PC-3 (cell line): ENCODE measurements around the gene GRK2. TPM values are rescaled to one million over a fixed set of nuclear protein-coding genes. Genes with fewer than 3 reads are reported as not detected.
A peak's percentile ranks its signal among the peaks of the same experiment; 100 is the strongest.

Experiments used
- ATAC-seq: fragments of 200-7000 bp; cut with Tn5 transposase; 2 replicates; pipeline ENCODE4 v1.9.1; 2020; ENCODE audit warnings: mild to moderate bottlenecking, moderate library complexity
- BruUV-seq: library from RNA; stranded (reverse); fragments of 400-500 nt; replicated peaks from 2 replicates; lab custom pipeline; 2021; lab: Mats Ljungman, UMichigan
- CTCF ChIA-PET: fragments of 300-600 bp; sonication (Branson Sonifier 250); formaldehyde crosslinking; loops from one replicate; lab custom pipeline; 2022; ENCODE audit warnings: antibody characterized with exemption; lab: Charles Lee
- POLR2A ChIA-PET: fragments of 300-600 bp; sonication (Branson Sonifier 250); formaldehyde crosslinking; loops from one replicate; lab custom pipeline; 2022; ENCODE audit warnings: antibody characterized with exemption; ENCODE audit not compliant: unreplicated experiment; lab: Charles Lee
- DNase-seq: peaks from one replicate; pipeline ENCODE4 v3.0.0-alpha.2; 2015
- H2AFZ ChIP-seq: fragments of 300-600 bp; sonication (generic); 2 replicates; pipeline ENCODE4 v1.6.0; 2016; ENCODE audit warnings: antibody characterized with exemption, low read length
- H3F3A ChIP-seq: fragments of 300-600 bp; sonication (generic); one replicate; pipeline ENCODE4 v1.6.0; 2017; ENCODE audit warnings: antibody characterized with exemption, low read length, control low read depth, mild to moderate bottlenecking; ENCODE audit not compliant: unreplicated experiment
- H3K27ac ChIP-seq: fragments of 300-600 bp; sonication (generic); 2 replicates; pipeline ENCODE4 v1.5.1; 2016; ENCODE audit warnings: mild to moderate bottlenecking, low read length
- H3K27me3 ChIP-seq: fragments of 300-600 bp; sonication (generic); 2 replicates; pipeline ENCODE4 v1.6.1; 2016; ENCODE audit warnings: low read length, mixed read lengths
- H3K36me3 ChIP-seq: fragments of 300-600 bp; sonication (generic); 2 replicates; pipeline ENCODE4 v1.6.1; 2016; ENCODE audit warnings: low read depth, mixed run types, low read length, mixed read lengths
- H3K4me1 ChIP-seq: fragments of 300-600 bp; sonication (generic); 2 replicates; pipeline ENCODE4 v1.5.1; 2016; ENCODE audit warnings: low read length; ENCODE audit not compliant: insufficient read depth
- H3K4me2 ChIP-seq: fragments of 300-600 bp; sonication (generic); 2 replicates; pipeline ENCODE4 v1.6.0; 2016; ENCODE audit warnings: low read length
- H3K4me3 ChIP-seq: fragments of 300-600 bp; sonication (generic); 2 replicates; pipeline ENCODE4 v1.5.1; 2016; ENCODE audit warnings: mild to moderate bottlenecking, low read length, mixed read lengths
- H3K79me2 ChIP-seq: fragments of 300-600 bp; sonication (generic); 2 replicates; pipeline ENCODE4 v1.6.1; 2017; ENCODE audit warnings: low read length, mixed read lengths
- H3K9ac ChIP-seq: fragments of 300-600 bp; sonication (generic); 2 replicates; pipeline ENCODE4 v1.6.0; 2016; ENCODE audit warnings: mild to moderate bottlenecking, low read length
- H3K9me2 ChIP-seq: fragments of 300-600 bp; sonication (generic); replicated peaks from 2 replicates; pipeline ENCODE4 v1.6.1; 2016; ENCODE audit warnings: mixed run types, low read length, mixed read lengths
- H3K9me3 ChIP-seq: fragments of 300-600 bp; sonication (generic); 2 replicates; pipeline ENCODE4 v1.6.1; 2016; ENCODE audit warnings: low read length, mixed read lengths
- H4K20me1 ChIP-seq: fragments of 300-600 bp; sonication (generic); 2 replicates; pipeline ENCODE4 v1.6.1; 2016; ENCODE audit warnings: low read length, mixed read lengths
- EZH2 ChIP-seq: fragments of 300-600 bp; sonication (generic); IDR thresholded peaks from one replicate; pipeline ENCODE4 v1.6.1; 2017; ENCODE audit warnings: antibody characterized with exemption, mild to moderate bottlenecking, low read length; ENCODE audit not compliant: unreplicated experiment
- EZH2phosphoT487 ChIP-seq: fragments of 300-600 bp; sonication (generic); IDR thresholded peaks from 2 replicates; pipeline ENCODE4 v1.6.1; 2018; ENCODE audit warnings: mild to moderate bottlenecking, antibody characterized with exemption, low read length, borderline replicate concordance
- intact Hi-C: fragments of 100-400 bp; cut with micrococcal nuclease; formaldehyde crosslinking; loops from 2 replicates; pipeline ENCODE4 v1.9.0; 2023
- total RNA-seq: library from RNA; depleted of rRNA; stranded (reverse); fragments of >200 nt; gene quantifications from 2 replicates; pipeline ENCODE4 v1.2.3, GENCODE V29; 2014
- TF ChIP-seq, protein P1 (sequence below): fragments of 300-600 bp; sonication (generic); conservative IDR thresholded peaks from 2 replicates; pipeline ENCODE4 v1.5.1; 2017; ENCODE audit warnings: antibody characterized with exemption, low read depth, mild to moderate bottlenecking, low read length

Gene GRK2
- total RNA-seq, 1 experiment from 2014 or later, result 103 TPM

- ChIA-PET CTCF (no interaction called here), POLR2A (no interaction called here)
- Histone ChIP-seq H3K4me3 (no peak overlapping the region), H3K9me3 (peaks cover 9% of the 10 kb centered on the region), H3K4me1 (peaks cover 25% of the 10 kb centered on the region), H3K9me2 (no peaks in the 10 kb centered on the region), H3K4me2 (no peak overlapping the region), H3K9ac (no peak overlapping the region), H3K79me2 (peaks cover 42% of the 10 kb centered on the region), H3F3A (no peaks in the 10 kb centered on the region), H3K36me3 (peaks cover 52% of the 10 kb centered on the region), H2AFZ (no peak overlapping the region), H4K20me1 (peaks cover 4% of the 10 kb centered on the region; the same call in 1 of the 2 replicates), H3K27me3 (no peaks in the 10 kb centered on the region), H3K27ac (no peak overlapping the region)
- intact Hi-C loops, result no loop called here
- BruUV-seq, result no TSS peak
- ATAC-seq (no peak), DNase-seq (peak; percentile 22)
- TF ChIP-seq EZH2, result no peak
- TF ChIP-seq, protein P1, sequence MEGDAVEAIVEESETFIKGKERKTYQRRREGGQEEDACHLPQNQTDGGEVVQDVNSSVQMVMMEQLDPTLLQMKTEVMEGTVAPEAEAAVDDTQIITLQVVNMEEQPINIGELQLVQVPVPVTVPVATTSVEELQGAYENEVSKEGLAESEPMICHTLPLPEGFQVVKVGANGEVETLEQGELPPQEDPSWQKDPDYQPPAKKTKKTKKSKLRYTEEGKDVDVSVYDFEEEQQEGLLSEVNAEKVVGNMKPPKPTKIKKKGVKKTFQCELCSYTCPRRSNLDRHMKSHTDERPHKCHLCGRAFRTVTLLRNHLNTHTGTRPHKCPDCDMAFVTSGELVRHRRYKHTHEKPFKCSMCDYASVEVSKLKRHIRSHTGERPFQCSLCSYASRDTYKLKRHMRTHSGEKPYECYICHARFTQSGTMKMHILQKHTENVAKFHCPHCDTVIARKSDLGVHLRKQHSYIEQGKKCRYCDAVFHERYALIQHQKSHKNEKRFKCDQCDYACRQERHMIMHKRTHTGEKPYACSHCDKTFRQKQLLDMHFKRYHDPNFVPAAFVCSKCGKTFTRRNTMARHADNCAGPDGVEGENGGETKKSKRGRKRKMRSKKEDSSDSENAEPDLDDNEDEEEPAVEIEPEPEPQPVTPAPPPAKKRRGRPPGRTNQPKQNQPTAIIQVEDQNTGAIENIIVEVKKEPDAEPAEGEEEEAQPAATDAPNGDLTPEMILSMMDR, result no peak
- no peak for TF ChIP-seq EZH2phosphoT487
These were observed 29.6 kb downstream of the GRK2 start for GRCh38 chr11:67295846-67296245.

DNA sequence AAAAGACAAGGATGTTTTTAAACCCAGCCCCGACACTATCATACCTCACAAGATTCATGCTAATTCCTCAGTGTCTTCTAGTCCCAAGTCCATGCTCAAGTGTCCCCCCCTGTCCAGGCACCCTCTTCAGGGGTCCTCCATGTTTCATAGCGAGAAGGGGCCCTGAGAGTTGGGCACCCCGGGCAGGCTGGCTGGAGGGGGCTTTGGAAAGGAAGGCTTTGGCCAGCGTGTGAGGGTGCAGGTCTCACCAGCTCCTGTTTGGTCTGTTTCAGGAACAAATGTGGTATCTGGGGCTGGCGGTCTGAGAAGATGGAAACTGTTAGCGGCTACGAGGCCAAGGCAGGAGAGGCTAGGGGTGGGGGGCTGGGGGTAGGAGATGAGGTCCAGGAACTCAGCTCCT, 32.5 kb downstream of the GRK2 start:
- ChIA-PET POLR2A (no interaction called here), CTCF (interaction anchor here (0.6 kb wide), 1 partner anchor 53 kb away, joined by 3 read pairs; no protein-coding TSS in a partner anchor)
- peaks cover 2% of the 10 kb centered on the region; the same call in 1 of the 2 replicates for H4K20me1 ChIP-seq
- H3K27ac ChIP-seq, result no peak overlapping the region
- H2AFZ ChIP-seq, result no peak overlapping the region
- H3F3A ChIP-seq, result no peaks in the 10 kb centered on the region
- no peak overlapping the region for H3K4me3 ChIP-seq
- peaks cover 9% of the 10 kb centered on the region for H3K9me3 ChIP-seq
- H3K4me2 ChIP-seq, result no peak overlapping the region
- H3K9ac ChIP-seq, result no peak overlapping the region
- H3K36me3 ChIP-seq, result peaks cover 44% of the 10 kb centered on the region
- DNase-seq (no peak), ATAC-seq (no peak)
- H3K79me2 ChIP-seq, result peaks cover 28% of the 10 kb centered on the region
- peaks cover 13% of the 10 kb centered on the region for H3K4me1 ChIP-seq
- no peaks in the 10 kb centered on the region for H3K9me2 ChIP-seq
- TF ChIP-seq EZH2phosphoT487, result no peak
- TF ChIP-seq, protein P1, result no peak
- no peak for TF ChIP-seq EZH2
- BruUV-seq, result no TSS peak
- no peaks in the 10 kb centered on the region for H3K27me3 ChIP-seq
- intact Hi-C loops, result no loop called here

DNA sequence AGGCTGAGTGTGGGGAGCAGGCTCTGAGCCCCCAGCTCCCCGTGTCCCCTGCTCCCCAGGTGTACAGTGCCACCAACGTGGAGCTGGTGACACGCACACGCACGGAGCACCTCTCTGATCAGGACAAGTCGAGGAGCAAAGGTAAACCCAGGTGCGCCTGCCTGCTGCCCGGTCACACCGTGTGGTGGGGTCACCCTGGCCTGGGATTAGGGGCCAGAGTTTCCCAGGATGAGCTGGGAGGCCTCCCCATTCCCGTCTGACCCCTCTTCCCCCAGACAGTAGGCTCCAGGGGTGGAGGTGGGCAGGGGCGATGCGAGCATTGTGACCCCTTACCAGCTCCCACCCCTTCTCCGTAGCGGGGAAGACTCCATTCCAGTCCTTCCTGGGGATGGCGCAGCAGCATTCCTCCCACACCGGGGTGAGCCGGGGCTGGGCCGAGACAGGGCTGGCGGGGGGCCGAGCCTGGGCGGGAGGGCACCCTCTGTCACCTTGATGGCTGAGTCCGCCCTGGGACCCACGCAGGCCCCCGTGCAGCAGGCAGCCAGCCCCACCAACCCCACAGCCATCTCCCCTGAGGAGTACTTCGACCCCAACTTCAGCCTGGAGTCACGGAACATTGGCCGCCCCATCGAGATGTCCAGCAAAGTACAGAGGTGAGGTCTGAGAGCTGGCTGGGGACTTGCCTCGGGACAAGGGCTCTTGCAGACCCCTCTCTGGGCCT, 33.4 kb downstream of the GRK2 start:
- H3K4me3 ChIP-seq, result no peak overlapping the region
- ATAC-seq, result no peak
- peaks cover 9% of the 10 kb centered on the region for H3K9me3 ChIP-seq
- H3K79me2 ChIP-seq, result peaks cover 28% of the 10 kb centered on the region
- CTCF ChIA-PET, result no interaction called here
- DNase-seq, result no peak
- TF ChIP-seq EZH2, result no peak
- TF ChIP-seq EZH2phosphoT487, result no peak
- TF ChIP-seq, protein P1, result no peak
- H4K20me1 ChIP-seq, result no peaks in the 10 kb centered on the region
- H3K27me3 ChIP-seq, result no peaks in the 10 kb centered on the region
- peaks cover 14% of the 10 kb centered on the region for H3K4me1 ChIP-seq
- no peaks in the 10 kb centered on the region for H3K9me2 ChIP-seq
- H3K36me3 ChIP-seq, result peaks cover 36% of the 10 kb centered on the region
- no TSS peak for BruUV-seq
- intact Hi-C loops, result loop anchor here (5.0 kb wide), 1 partner anchor 32 kb away; the partner anchor contains the start of gene GRK2
- no peak overlapping the region for H3K4me2 ChIP-seq
- no peak overlapping the region for H3K9ac ChIP-seq
- H2AFZ ChIP-seq, result no peak overlapping the region
- H3K27ac ChIP-seq, result no peak overlapping the region
- no peaks in the 10 kb centered on the region for H3F3A ChIP-seq
- POLR2A ChIA-PET, result no interaction called here
